MCF 10A (cell line): ENCODE measurements around the gene STIM2. TPM values are rescaled to one million over a fixed set of nuclear protein-coding genes. Genes with fewer than 3 reads are reported as not detected.

Source experiments
- BruUV-seq: library from RNA; stranded (reverse); fragments of 400-500 nt; replicated peaks from 2 replicates; lab custom pipeline; 2021; lab: Mats Ljungman, UMichigan
- CTCF ChIA-PET: fragments of 300-600 bp; sonication (Branson Sonifier 250); formaldehyde crosslinking; extraction: SDS; loops from one replicate; lab custom pipeline; 2021; ENCODE audit warnings: antibody characterized with exemption, inconsistent platforms; lab: Yijun Ruan, JAX
- POLR2A ChIA-PET: fragments of 300-600, 350-650 bp; sonication (Branson Sonifier 250); formaldehyde crosslinking; extraction: SDS; loops from one replicate; lab custom pipeline; 2020; ENCODE audit warnings: antibody characterized with exemption, inconsistent platforms; lab: Yijun Ruan, JAX
- DNase-seq: peaks from one replicate; pipeline ENCODE4 v3.0.0-alpha.2; 2018; ENCODE audit not compliant: unreplicated experiment
- H3K27ac Mint-ChIP-seq: one replicate; pipeline ENCODE4 v1.8.0; 2022; ENCODE audit warnings: mild to moderate bottlenecking, low read depth, mixed read lengths; ENCODE audit not compliant: unreplicated experiment
- H3K27me3 Mint-ChIP-seq: one replicate; pipeline ENCODE4 v1.8.0; 2022; ENCODE audit warnings: mixed read lengths; ENCODE audit not compliant: insufficient read depth, unreplicated experiment
- H3K36me3 Mint-ChIP-seq: one replicate; pipeline ENCODE4 v1.8.0; 2022; ENCODE audit warnings: mild to moderate bottlenecking, moderate library complexity, mixed read lengths; ENCODE audit not compliant: insufficient read depth, unreplicated experiment
- H3K4me1 Mint-ChIP-seq: one replicate; pipeline ENCODE4 v1.8.0; 2022; ENCODE audit warnings: mixed read lengths; ENCODE audit not compliant: insufficient read depth, unreplicated experiment
- H3K4me3 Mint-ChIP-seq: one replicate; pipeline ENCODE4 v1.8.0; 2022; ENCODE audit warnings: mild to moderate bottlenecking, moderate library complexity, mixed read lengths; ENCODE audit not compliant: unreplicated experiment
- H3K9me3 Mint-ChIP-seq: one replicate; pipeline ENCODE4 v1.8.0; 2022; ENCODE audit warnings: mixed read lengths; ENCODE audit not compliant: unreplicated experiment
- intact Hi-C: fragments of 100-400 bp; cut with micrococcal nuclease; formaldehyde crosslinking; loops from 2 replicates; pipeline ENCODE4 v1.14.1; 2022
- total RNA-seq: library from RNA; stranded (reverse); gene quantifications from 2 replicates; pipeline ENCODE4 v1.2.3, GENCODE V29; 2022
- TF ChIP-seq, protein P1 (sequence below): fragments of 200-600 bp; IDR thresholded peaks from one replicate; pipeline ENCODE4 v1.8.0; 2022; ENCODE audit warnings: antibody characterized with exemption, mild to moderate bottlenecking; ENCODE audit not compliant: unreplicated experiment

STIM2 gene
- total RNA-seq, 1 experiment from 2014 or later = 18.5 TPM

DNA sequence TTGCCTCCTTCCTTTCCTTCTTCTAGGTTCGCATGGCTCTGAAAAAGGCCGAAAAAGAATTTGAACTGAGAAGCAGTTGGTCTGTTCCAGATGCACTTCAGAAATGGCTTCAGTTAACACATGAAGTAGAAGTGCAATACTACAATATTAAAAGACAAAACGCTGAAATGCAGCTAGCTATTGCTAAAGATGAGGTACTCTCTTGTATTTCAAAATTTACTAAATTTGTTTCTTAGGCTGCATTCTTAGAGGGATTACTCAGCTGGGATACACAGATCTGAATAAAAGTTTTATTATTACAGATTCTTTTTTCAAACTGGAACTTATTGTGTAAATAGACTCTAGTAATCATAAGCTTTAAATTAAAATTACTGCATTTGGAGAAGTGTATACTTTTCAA, 146.9 kb downstream of the STIM2 start:
- intact Hi-C loops = no loop called here
- TF ChIP-seq, protein P1, sequence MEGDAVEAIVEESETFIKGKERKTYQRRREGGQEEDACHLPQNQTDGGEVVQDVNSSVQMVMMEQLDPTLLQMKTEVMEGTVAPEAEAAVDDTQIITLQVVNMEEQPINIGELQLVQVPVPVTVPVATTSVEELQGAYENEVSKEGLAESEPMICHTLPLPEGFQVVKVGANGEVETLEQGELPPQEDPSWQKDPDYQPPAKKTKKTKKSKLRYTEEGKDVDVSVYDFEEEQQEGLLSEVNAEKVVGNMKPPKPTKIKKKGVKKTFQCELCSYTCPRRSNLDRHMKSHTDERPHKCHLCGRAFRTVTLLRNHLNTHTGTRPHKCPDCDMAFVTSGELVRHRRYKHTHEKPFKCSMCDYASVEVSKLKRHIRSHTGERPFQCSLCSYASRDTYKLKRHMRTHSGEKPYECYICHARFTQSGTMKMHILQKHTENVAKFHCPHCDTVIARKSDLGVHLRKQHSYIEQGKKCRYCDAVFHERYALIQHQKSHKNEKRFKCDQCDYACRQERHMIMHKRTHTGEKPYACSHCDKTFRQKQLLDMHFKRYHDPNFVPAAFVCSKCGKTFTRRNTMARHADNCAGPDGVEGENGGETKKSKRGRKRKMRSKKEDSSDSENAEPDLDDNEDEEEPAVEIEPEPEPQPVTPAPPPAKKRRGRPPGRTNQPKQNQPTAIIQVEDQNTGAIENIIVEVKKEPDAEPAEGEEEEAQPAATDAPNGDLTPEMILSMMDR = no peak

DNA sequence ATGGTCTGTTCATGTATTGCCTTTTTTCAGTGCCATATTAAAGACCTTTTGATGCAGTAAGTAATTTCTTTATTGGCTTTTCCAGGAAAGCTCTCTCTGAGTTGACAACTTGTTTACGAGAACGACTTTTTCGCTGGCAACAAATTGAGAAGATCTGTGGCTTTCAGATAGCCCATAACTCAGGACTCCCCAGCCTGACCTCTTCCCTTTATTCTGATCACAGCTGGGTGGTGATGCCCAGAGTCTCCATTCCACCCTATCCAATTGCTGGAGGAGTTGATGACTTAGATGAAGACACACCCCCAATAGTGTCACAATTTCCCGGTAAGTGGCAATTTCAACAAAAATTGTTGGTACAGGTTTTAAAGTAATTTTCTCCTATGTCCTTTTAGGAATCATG, 148.0 kb downstream of the STIM2 start:
- ChIA-PET POLR2A (interaction anchor here (0.6 to 6.9 kb wide), 3 partner anchors 143 to 995 kb away, joined by 3 to 75 read pairs (median 3); partner anchors contain the start of gene STIM2), CTCF (interaction anchor here (1.0 to 6.5 kb wide), 4 partner anchors 151 to 1021 kb away, joined by 3 to 68 read pairs (median 5); no protein-coding TSS in a partner anchor)
- Mint-ChIP-seq H3K9me3 (no peaks in the 10 kb centered on the region), H3K4me3 (no peak overlapping the region), H3K36me3 (no peaks in the 10 kb centered on the region), H3K4me1 (no peaks in the 10 kb centered on the region), H3K27ac (no peak overlapping the region), H3K27me3 (no peaks in the 10 kb centered on the region)
- no TSS peak for BruUV-seq
- intact Hi-C loops = no loop called here
- TF ChIP-seq, protein P1 = no peak
- no peak for DNase-seq

More for the DNA sequence above, 146.9 kb downstream of the STIM2 start:
- peak; percentile 18 for DNase-seq
- CTCF ChIA-PET = interaction anchor here (0.6 to 6.5 kb wide), 6 partner anchors 148 to 1765 kb away, joined by 3 to 68 read pairs (median 4); partner anchors contain the start of gene STIM2
- no peaks in the 10 kb centered on the region for H3K4me1 Mint-ChIP-seq
- no peaks in the 10 kb centered on the region for H3K27me3 Mint-ChIP-seq
- no peak overlapping the region for H3K4me3 Mint-ChIP-seq
- H3K9me3 Mint-ChIP-seq = no peaks in the 10 kb centered on the region
- no peak overlapping the region for H3K27ac Mint-ChIP-seq
- no peaks in the 10 kb centered on the region for H3K36me3 Mint-ChIP-seq
- BruUV-seq = no TSS peak
- POLR2A ChIA-PET = interaction anchor here (0.8 to 6.9 kb wide), 3 partner anchors 144 to 228 kb away, joined by 3 to 75 read pairs (median 5); partner anchors contain the start of gene STIM2

DNA sequence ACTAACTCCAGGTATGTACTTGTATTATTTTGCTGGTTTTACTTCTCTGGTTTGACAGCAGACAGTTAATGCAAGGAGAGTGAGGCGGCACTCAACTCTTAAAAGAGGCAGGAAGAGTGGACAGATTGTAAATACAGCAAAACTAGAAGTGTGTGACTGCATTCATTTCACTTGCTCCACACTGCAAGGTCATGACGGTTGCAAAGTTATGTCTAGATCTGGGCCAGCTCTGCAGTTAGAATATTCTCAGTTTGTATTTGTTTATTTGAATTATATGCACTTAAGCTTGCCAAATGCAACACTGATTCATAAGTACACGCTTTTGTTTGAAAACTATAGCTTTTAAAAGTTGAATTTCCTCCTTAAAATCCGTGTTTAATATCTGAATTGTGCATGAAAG, 148.9 kb downstream of the STIM2 start:
- H3K9me3 Mint-ChIP-seq = no peaks in the 10 kb centered on the region
- no peaks in the 10 kb centered on the region for H3K4me1 Mint-ChIP-seq
- H3K36me3 Mint-ChIP-seq = no peaks in the 10 kb centered on the region
- H3K27me3 Mint-ChIP-seq = no peaks in the 10 kb centered on the region
- no TSS peak for BruUV-seq
- CTCF ChIA-PET = interaction anchor here (0.7 to 6.5 kb wide), 22 partner anchors 8 to 1021 kb away, joined by 3 to 68 read pairs (median 4); partner anchors contain the start of gene STIM2
- DNase-seq = peak; percentile 17
- POLR2A ChIA-PET = interaction anchor here (1.2 to 6.9 kb wide), 3 partner anchors 17 to 230 kb away, joined by 3 to 75 read pairs (median 4); partner anchors contain the start of gene STIM2
- no peak overlapping the region for H3K27ac Mint-ChIP-seq
- TF ChIP-seq, protein P1 = no peak
- intact Hi-C loops = no loop called here
- H3K4me3 Mint-ChIP-seq = no peak overlapping the region

DNA sequence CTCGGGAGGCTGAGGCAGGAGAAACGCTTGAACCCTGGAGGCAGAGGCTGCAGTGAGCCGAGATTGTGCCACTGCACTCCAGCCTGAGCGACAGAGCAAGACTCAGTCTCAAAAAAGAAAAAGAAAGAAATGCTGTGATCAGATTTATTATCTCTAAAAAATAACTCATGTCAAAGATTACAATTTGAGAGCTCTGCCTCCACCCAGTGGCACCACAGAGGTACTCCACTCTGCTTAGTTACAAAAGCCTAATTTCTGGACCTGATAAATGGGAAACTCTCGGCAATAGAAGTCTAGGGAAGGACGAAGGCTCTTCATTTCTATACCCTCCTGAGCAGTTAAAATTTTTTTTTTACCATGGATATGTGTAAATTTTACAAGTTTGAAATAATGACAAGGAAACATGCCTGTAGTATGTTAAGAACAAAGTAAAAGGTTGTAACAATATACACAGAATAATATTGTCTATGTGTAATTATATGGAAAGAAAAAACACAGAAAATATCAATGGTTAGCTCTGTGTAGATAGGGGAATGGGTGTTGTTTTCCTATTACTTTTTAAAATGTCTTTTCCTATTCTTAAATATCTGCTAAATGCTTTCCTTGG, 149.8 kb downstream of the STIM2 start:
- TF ChIP-seq, protein P1 = peak; percentile 71
- POLR2A ChIA-PET = interaction anchor here (0.9 to 6.9 kb wide), 4 partner anchors 18 to 231 kb away, joined by 3 to 75 read pairs (median 4); partner anchors contain the start of gene STIM2
- CTCF ChIA-PET = interaction anchor here (0.5 to 6.5 kb wide), 23 partner anchors 9 to 582 kb away, joined by 3 to 68 read pairs (median 4); partner anchors contain the start of gene STIM2
- no peaks in the 10 kb centered on the region for H3K36me3 Mint-ChIP-seq
- H3K4me3 Mint-ChIP-seq = no peak overlapping the region
- DNase-seq = peak; percentile 59
- no peaks in the 10 kb centered on the region for H3K9me3 Mint-ChIP-seq
- peak overlapping the region; percentile 39 for H3K27ac Mint-ChIP-seq
- no peaks in the 10 kb centered on the region for H3K27me3 Mint-ChIP-seq
- intact Hi-C loops = loop anchor here (1.0 to 10.0 kb wide), 6 partner anchors 150 to 1022 kb away; partner anchors contain the start of genes STIM2 and TBC1D19
- H3K4me1 Mint-ChIP-seq = no peaks in the 10 kb centered on the region
- no TSS peak for BruUV-seq
